ENCODE measurements around the gene AJAP1. TPM values are rescaled to one million over a fixed set of nuclear protein-coding genes. Genes with fewer than 3 reads are reported as not detected.

AJAP1 gene
- polyA plus RNA-seq, 1 donor from 2014 or later: 7.9 TPM

DNA sequence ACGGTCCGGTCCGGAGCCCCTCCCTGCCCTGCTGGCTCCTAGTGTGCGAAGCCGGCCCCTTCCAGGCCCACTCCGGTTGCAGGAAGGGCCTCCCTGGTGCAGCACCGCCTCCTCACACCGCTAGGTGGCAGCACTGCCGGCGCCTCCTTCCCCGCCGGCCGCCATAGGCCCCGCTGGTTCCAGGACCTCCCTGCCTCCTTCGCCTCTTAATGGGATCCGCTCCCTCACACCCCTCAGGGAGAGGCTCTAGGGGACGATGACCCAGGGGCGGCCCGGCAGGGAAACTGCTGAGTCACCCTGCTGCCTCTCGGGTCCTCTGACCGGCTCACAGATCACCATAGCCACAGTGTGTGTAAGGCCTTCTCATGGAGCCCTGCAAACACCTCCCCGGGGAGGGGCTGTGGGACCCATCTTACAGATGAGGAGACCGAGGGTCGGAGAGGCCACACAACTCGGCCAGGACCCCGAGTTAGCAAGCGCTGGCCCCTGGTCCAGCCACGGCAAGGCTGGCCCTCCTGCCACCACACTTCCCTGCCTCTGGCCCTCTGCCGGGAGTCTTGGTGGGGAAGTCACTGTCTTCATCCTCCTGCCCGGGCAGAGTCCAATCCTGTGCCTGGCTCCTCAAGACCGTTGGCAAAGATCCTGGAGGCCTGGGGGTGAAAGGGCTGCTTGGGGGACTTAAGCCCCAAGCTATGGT is 1.6 kb upstream of the AJAP1 start:
- Histone ChIP-seq H4K20me1 (ENCODE audit: insufficient read depth) (no peaks in the 10 kb centered on the region), H3K27ac (ENCODE audit: low read length) (no peak overlapping the region), H3K9ac (ENCODE audit: low read length) (no peak overlapping the region), H3K79me2 (replicated peaks; ENCODE audit: insufficient read depth, low read length) (peaks cover 4% of the 10 kb centered on the region), H3K36me3 (ENCODE audit: insufficient read depth, low read length) (no peaks in the 10 kb centered on the region), H3K9me2 (ENCODE audit: insufficient read depth, low read length) (no peaks in the 10 kb centered on the region), H3K4me3 (ENCODE audit: low read length) (no peak overlapping the region), H3K9me3 (ENCODE audit: low read length) (no peaks in the 10 kb centered on the region), H2AFZ (ENCODE audit: low read depth, low read length) (no peak overlapping the region), H3K4me2 (ENCODE audit: low read length) (no peak overlapping the region), H3K27me3 (ENCODE audit: insufficient read depth, low read depth, low read length) (peaks cover 24% of the 10 kb centered on the region), H3F3A (ENCODE audit: insufficient read depth, low read length, poor library complexity, severe bottlenecking) (no peaks in the 10 kb centered on the region)
- TF ChIP-seq EZH2 (IDR thresholded peaks at IDR 0.05; ENCODE audit: borderline replicate concordance, insufficient read depth, low read length, poor library complexity, severe bottlenecking) (no peak), MXI1 (conservative IDR thresholded peaks at IDR 0.05; ENCODE audit: poor library complexity, severe bottlenecking) (no peak), POLR2AphosphoS5 (IDR thresholded peaks at IDR 0.05) (no peak), SMC3 (conservative IDR thresholded peaks at IDR 0.05; ENCODE audit: poor library complexity) (peak; percentile 81), TAF1 (IDR thresholded peaks at IDR 0.05; ENCODE audit: low read depth) (no peak), RAD21 (conservative IDR thresholded peaks at IDR 0.05) (peak; percentile 75), EP300 (conservative IDR thresholded peaks at IDR 0.05; ENCODE audit: poor library complexity, severe bottlenecking) (no peak)
- TF ChIP-seq, protein P1, sequence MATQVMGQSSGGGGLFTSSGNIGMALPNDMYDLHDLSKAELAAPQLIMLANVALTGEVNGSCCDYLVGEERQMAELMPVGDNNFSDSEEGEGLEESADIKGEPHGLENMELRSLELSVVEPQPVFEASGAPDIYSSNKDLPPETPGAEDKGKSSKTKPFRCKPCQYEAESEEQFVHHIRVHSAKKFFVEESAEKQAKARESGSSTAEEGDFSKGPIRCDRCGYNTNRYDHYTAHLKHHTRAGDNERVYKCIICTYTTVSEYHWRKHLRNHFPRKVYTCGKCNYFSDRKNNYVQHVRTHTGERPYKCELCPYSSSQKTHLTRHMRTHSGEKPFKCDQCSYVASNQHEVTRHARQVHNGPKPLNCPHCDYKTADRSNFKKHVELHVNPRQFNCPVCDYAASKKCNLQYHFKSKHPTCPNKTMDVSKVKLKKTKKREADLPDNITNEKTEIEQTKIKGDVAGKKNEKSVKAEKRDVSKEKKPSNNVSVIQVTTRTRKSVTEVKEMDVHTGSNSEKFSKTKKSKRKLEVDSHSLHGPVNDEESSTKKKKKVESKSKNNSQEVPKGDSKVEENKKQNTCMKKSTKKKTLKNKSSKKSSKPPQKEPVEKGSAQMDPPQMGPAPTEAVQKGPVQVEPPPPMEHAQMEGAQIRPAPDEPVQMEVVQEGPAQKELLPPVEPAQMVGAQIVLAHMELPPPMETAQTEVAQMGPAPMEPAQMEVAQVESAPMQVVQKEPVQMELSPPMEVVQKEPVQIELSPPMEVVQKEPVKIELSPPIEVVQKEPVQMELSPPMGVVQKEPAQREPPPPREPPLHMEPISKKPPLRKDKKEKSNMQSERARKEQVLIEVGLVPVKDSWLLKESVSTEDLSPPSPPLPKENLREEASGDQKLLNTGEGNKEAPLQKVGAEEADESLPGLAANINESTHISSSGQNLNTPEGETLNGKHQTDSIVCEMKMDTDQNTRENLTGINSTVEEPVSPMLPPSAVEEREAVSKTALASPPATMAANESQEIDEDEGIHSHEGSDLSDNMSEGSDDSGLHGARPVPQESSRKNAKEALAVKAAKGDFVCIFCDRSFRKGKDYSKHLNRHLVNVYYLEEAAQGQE (IDR thresholded peaks at IDR 0.05; ENCODE audit: borderline replicate concordance): no peak
- TF ChIP-seq, protein P2, sequence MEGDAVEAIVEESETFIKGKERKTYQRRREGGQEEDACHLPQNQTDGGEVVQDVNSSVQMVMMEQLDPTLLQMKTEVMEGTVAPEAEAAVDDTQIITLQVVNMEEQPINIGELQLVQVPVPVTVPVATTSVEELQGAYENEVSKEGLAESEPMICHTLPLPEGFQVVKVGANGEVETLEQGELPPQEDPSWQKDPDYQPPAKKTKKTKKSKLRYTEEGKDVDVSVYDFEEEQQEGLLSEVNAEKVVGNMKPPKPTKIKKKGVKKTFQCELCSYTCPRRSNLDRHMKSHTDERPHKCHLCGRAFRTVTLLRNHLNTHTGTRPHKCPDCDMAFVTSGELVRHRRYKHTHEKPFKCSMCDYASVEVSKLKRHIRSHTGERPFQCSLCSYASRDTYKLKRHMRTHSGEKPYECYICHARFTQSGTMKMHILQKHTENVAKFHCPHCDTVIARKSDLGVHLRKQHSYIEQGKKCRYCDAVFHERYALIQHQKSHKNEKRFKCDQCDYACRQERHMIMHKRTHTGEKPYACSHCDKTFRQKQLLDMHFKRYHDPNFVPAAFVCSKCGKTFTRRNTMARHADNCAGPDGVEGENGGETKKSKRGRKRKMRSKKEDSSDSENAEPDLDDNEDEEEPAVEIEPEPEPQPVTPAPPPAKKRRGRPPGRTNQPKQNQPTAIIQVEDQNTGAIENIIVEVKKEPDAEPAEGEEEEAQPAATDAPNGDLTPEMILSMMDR (IDR thresholded peaks at IDR 0.05; ENCODE audit: poor library complexity, severe bottlenecking): peak; percentile 87

DNA sequence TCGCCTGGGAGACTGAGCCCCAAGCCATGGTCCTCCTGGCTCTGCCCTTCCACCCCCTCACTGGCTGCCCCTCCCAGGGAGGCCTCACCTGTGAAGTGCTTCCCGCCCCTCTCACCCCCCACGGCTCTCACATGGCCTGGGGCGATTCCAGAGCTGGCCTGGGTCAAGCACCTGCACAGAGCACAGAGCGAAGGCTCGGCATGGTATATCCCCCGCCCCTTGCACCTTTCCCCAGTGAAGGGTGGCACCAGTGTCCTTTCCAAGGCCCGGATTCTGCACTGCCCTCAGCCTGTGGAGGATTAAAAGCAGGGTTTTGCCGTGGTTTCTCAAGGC is 1.1 kb upstream of the AJAP1 start:
- Histone ChIP-seq H3K9me2 (ENCODE audit: insufficient read depth, low read length) (no peaks in the 10 kb centered on the region), H3K79me2 (replicated peaks; ENCODE audit: insufficient read depth, low read length) (peaks cover 4% of the 10 kb centered on the region), H3K27ac (ENCODE audit: low read length) (no peak overlapping the region), H3K9ac (ENCODE audit: low read length) (no peak overlapping the region), H2AFZ (ENCODE audit: low read depth, low read length) (no peak overlapping the region), H3K4me2 (ENCODE audit: low read length) (no peak overlapping the region), H3F3A (ENCODE audit: insufficient read depth, low read length, poor library complexity, severe bottlenecking) (no peaks in the 10 kb centered on the region), H3K27me3 (ENCODE audit: insufficient read depth, low read depth, low read length) (peaks cover 28% of the 10 kb centered on the region), H4K20me1 (ENCODE audit: insufficient read depth) (no peaks in the 10 kb centered on the region), H3K4me3 (ENCODE audit: low read length) (peak overlapping the region; percentile 69), H3K36me3 (ENCODE audit: insufficient read depth, low read length) (no peaks in the 10 kb centered on the region), H3K9me3 (ENCODE audit: low read length) (no peaks in the 10 kb centered on the region)
- no peak for TF ChIP-seq TAF1 (IDR thresholded peaks at IDR 0.05; ENCODE audit: low read depth)
- no peak for TF ChIP-seq EZH2 (IDR thresholded peaks at IDR 0.05; ENCODE audit: borderline replicate concordance, insufficient read depth, low read length, poor library complexity, severe bottlenecking)
- TF ChIP-seq, protein P2 (IDR thresholded peaks at IDR 0.05; ENCODE audit: poor library complexity, severe bottlenecking): no peak
- TF ChIP-seq, protein P1 (IDR thresholded peaks at IDR 0.05; ENCODE audit: borderline replicate concordance): no peak
- no peak for TF ChIP-seq MXI1 (conservative IDR thresholded peaks at IDR 0.05; ENCODE audit: poor library complexity, severe bottlenecking)
- no peak for TF ChIP-seq EP300 (conservative IDR thresholded peaks at IDR 0.05; ENCODE audit: poor library complexity, severe bottlenecking)
- TF ChIP-seq RAD21 (conservative IDR thresholded peaks at IDR 0.05): no peak
- no peak for TF ChIP-seq SMC3 (conservative IDR thresholded peaks at IDR 0.05; ENCODE audit: poor library complexity)
- no peak for TF ChIP-seq POLR2AphosphoS5 (IDR thresholded peaks at IDR 0.05)

Measured in neural cell (in vitro differentiated cells).